ENCODE data around the gene NUFIP1.

GRCh38 chr13:44968434-44968815, 20.8 kb downstream of the NUFIP1 start:
- no peak for TF ChIP-seq REST (IDR thresholded peaks at IDR 0.05; ENCODE audit: insufficient read depth in 1 of 2, low read depth in 2 of 2, low read length in 2 of 2)
- no peak for TF ChIP-seq POLR2AphosphoS5 (IDR thresholded peaks at IDR 0.05; ENCODE audit: low read depth, low read length)
- no peak for TF ChIP-seq TAF1 (IDR thresholded peaks at IDR 0.05; ENCODE audit: borderline replicate concordance, insufficient read depth, low read length)
- no peak for TF ChIP-seq SIN3A (IDR thresholded peaks at IDR 0.05; ENCODE audit: borderline replicate concordance, insufficient read depth, low read length)
- TF ChIP-seq FOXP2 (optimal IDR thresholded peaks at IDR 0.05; ENCODE audit: borderline replicate concordance, extremely low read depth, extremely low read length, insufficient read depth) = no peak

Data from PFSK-1 (cell line).